Gastroesophageal sphincter (tissue), 4 donors: ENCODE measurements around the gene LCE3E. TPM values are rescaled to one million over a fixed set of nuclear protein-coding genes. Genes with fewer than 3 reads are reported as not detected.

Source experiments
- ATAC-seq: fragments of 150-250 bp; one replicate; pipeline ENCODE4 v1.9.1; 2016; ENCODE audit warnings: mild to moderate bottlenecking, moderate library complexity
- H3K27ac ChIP-seq, 4 donors: fragments of 200-600 bp; sonication (generic) in 3 of 4; 1 replicate in 3 of 4; 2 replicates in 1 of 4; pipeline ENCODE4 v1.5.1; 2016 to 2019
- H3K27me3 ChIP-seq: fragments of 200-600 bp; sonication (generic); one replicate; pipeline ENCODE4 v1.5.1; 2019
- H3K36me3 ChIP-seq, 2 donors: fragments of 200-600 bp; sonication (generic); one replicate each; pipeline ENCODE4 v1.5.1; 2019; ENCODE audit warnings: control low read depth in 1 of 2
- H3K4me1 ChIP-seq, 3 donors: fragments of 200-600 bp; sonication (generic); 1 replicate in 2 of 3; 2 replicates in 1 of 3; pipeline ENCODE4 v1.5.1; 2016 to 2019; ENCODE audit warnings: control low read depth in 2 of 3
- H3K4me3 ChIP-seq, 2 donors: fragments of 200-600 bp; sonication (generic); one replicate each; pipeline ENCODE4 v1.5.1; 2019; ENCODE audit warnings: mild to moderate bottlenecking in 1 of 2, moderate library complexity in 1 of 2
- H3K9me3 ChIP-seq, 3 donors: fragments of 200-600 bp; sonication (generic); one replicate each; pipeline ENCODE4 v1.5.1; 2017 to 2019; ENCODE audit warnings: control low read depth in 2 of 3
- CTCF ChIP-seq, 4 experiments: fragments of 200-600 bp in 2 of 4; fragments of 450-650 bp in 2 of 4; sonication (generic) in 1 of 4; IDR thresholded peaks; one replicate each; pipeline ENCODE4 v1.5.1; 2017 to 2019; ENCODE audit warnings: antibody characterized with exemption in 4 of 4, mild to moderate bottlenecking in 2 of 4, moderate library complexity in 2 of 4
- EP300 ChIP-seq: sonication (generic); formaldehyde crosslinking; IDR thresholded peaks from one replicate; pipeline ENCODE4 v1.6.1; 2017; ENCODE audit warnings: antibody characterized with exemption, mild to moderate bottlenecking
- POLR2A ChIP-seq, 2 donors: fragments of 450-650 bp; IDR thresholded peaks; one replicate each; pipeline ENCODE4 v1.6.1; 2017; ENCODE audit warnings: antibody characterized with exemption in 2 of 2, mild to moderate bottlenecking in 2 of 2, moderate library complexity in 1 of 2
- POLR2AphosphoS5 ChIP-seq: sonication (generic); formaldehyde crosslinking; IDR thresholded peaks from one replicate; pipeline ENCODE4 v1.6.1; 2017; ENCODE audit warnings: antibody characterized with exemption
- WGBS, 2 donors: methylation state at CpG; one replicate each; pipeline ENCODE4 v1.1.5; 2018; ENCODE audit warnings: low coverage in 1 of 2; 5-methylcytosine and 5-hydroxymethylcytosine counted together
- total RNA-seq, 4 donors: library from RNA; depleted of rRNA; stranded (reverse); fragments of >200 nt; gene quantifications; one replicate each; pipeline ENCODE4 v1.1.0, GENCODE V29; 2016

LCE3E gene
- total RNA-seq, result not detected

DNA sequence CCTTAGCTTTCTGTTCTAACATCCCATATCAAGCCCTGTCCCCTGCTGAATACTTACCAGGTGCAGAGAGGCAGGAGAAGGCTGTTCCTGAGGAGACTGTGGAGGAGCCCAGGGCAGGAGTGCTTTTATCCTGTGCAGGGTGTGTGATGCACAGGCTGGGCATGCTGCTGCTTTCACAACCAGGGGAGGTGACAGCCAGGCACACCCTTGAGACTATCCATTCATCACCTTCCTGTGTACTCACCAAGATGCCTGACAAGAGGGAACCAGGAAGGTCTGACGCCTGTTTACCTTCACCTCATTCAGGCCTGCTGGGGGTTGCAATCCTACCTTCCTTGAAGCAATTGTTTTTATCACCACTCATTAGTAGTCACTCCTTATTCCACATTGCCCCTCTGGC lies at the start of gene LCE3E:
LCE3E (minus strand) TSS at position 100 of the 400 bp plus-strand sequence. CDS start 572 bp downstream, outside the sequence.
- Histone ChIP-seq H3K4me1 (no peaks in the 10 kb centered on the region), H3K36me3 (no peaks in the 10 kb centered on the region), H3K4me3 (no peak within 1 kb of the TSS), H3K9me3 (peaks cover 0 to 28% (median 0%) of the 10 kb centered on the region in 3 donors), H3K27me3 (no peaks in the 10 kb centered on the region), H3K27ac (no peak within 1 kb of the TSS)
- no peak for ATAC-seq
- TF ChIP-seq POLR2AphosphoS5 (no peak), EP300 (no peak)
- WGBS, 2 donors, result 58 to 80% methylated on average over 1 of the region's 1 CpG

GRCh38 chr1:152613511-152613910 lies 46.9 kb upstream of the LCE3E start, which contains the start of gene LCE3B:
LCE3B (plus strand) TSS chr1:152613811; CDS start chr1:152613811, 0 bp downstream.
- TF ChIP-seq EP300 (no peak), POLR2A (IDR thresholded peaks at IDR 0.05) (no peak), POLR2AphosphoS5 (no peak), CTCF (IDR thresholded peaks at IDR 0.05) (no peak)
- Histone ChIP-seq H3K4me3 (no peak within 1 kb of the TSS), H3K36me3 (no peaks in the 10 kb centered on the region), H3K27me3 (no peaks in the 10 kb centered on the region), H3K9me3 (peaks cover 0 to 14% (median 0%) of the 10 kb centered on the region in 3 donors), H3K27ac (no peak within 1 kb of the TSS), H3K4me1 (no peaks in the 10 kb centered on the region)
- WGBS, 2 donors, result no CpG with 5 or more reads among the region's 1 CpG
- no peak for ATAC-seq

DNA sequence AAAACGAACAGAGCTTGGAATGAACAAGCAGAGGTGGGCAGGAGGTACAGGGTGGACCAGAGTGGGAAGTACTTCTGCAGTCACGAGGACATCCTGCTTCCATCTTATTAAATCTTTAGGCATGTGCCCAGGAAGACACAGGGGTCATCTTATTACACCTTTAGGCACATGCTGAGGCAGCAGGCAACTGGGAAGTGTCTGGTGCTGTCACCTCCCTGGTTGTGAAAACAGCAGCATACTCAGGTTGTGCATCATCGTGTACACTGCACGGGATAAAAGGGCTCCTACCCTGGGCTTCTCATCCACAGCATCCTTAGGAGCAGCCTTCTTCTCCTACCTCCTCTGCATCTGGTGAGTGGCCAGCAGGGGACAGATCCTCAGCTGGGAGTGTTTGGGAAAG lies 33.4 kb upstream of the LCE3E start, which contains the start of gene LCE3C:
LCE3C (plus strand) TSS at position 301 of the 400 bp plus-strand sequence. CDS start 498 bp downstream, outside the sequence.
- Histone ChIP-seq H3K4me3 (no peak within 1 kb of the TSS), H3K27ac (no peak within 1 kb of the TSS), H3K9me3 (no peaks in the 10 kb centered on the region), H3K27me3 (no peaks in the 10 kb centered on the region), H3K36me3 (no peaks in the 10 kb centered on the region), H3K4me1 (no peaks in the 10 kb centered on the region)
- TF ChIP-seq POLR2AphosphoS5, result no peak
- no peak for TF ChIP-seq POLR2A (IDR thresholded peaks at IDR 0.05)
- TF ChIP-seq CTCF (IDR thresholded peaks at IDR 0.05), result no peak
- TF ChIP-seq EP300, result no peak
- 65% methylated on average over 2 of the region's 4 CpGs; no CpG with 5 or more reads in 1 of the 2 donors for WGBS, 2 donors
- ATAC-seq, result no peak

DNA sequence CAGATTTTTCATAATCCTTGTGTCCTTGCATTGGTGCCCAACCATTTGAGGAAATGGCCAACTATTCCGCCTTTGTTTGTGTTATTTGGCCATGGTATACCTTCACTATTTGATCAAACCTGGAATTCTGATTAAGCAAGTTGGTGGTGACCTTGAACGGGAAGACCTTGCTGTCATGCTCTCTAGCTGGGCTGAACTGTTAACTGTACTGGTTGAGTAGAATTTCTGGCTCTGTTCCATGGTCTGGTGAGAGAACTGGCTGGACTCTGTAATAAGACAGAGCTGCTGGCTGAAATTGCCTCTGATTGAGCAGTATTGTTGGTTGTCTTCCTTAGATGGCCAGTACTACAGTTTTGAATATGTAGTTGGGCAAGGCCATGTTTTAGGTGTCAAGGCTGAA lies 30.4 kb upstream of the LCE3E start:
- no peak overlapping the region for H3K4me3 ChIP-seq
- no peak for ATAC-seq
- no peak overlapping the region for H3K27ac ChIP-seq
- H3K4me1 ChIP-seq, result no peaks in the 10 kb centered on the region
- no peaks in the 10 kb centered on the region for H3K9me3 ChIP-seq
- WGBS, 2 donors, result 50% methylated on average over 1 of the region's 2 CpGs; no CpG with 5 or more reads in 1 of the 2 donors
- no peak for TF ChIP-seq POLR2A (IDR thresholded peaks at IDR 0.05)
- TF ChIP-seq CTCF (IDR thresholded peaks at IDR 0.05), result no peak
- TF ChIP-seq EP300, result no peak
- no peak for TF ChIP-seq POLR2AphosphoS5
- H3K36me3 ChIP-seq, result no peaks in the 10 kb centered on the region
- no peaks in the 10 kb centered on the region for H3K27me3 ChIP-seq

DNA sequence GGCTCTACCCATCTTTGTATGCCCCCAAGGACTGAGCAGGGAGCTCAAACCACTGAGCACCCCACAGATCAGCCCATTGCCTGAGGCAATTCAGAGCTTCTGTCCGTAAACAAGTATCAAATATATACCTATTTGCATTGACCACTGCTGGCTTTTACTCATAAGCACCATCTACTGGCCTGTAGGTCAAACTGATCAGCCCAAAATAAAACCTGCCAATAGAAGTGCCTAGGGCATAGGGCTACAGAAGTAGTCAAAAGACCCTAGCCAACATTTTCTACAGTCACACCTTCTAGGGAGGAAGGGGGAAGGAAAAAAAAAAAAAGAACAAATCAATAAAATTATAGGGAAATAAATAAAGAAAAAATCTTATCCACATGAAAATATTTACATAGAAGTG lies 19.0 kb upstream of the LCE3E start:
- no CpG with 5 or more reads among the region's 1 CpG for WGBS, 2 donors
- Histone ChIP-seq H3K27me3 (no peaks in the 10 kb centered on the region), H3K4me1 (no peaks in the 10 kb centered on the region), H3K27ac (no peak overlapping the region), H3K9me3 (no peaks in the 10 kb centered on the region), H3K4me3 (no peak overlapping the region), H3K36me3 (no peaks in the 10 kb centered on the region)
- ATAC-seq, result no peak
- TF ChIP-seq EP300 (no peak), CTCF (IDR thresholded peaks at IDR 0.05) (no peak), POLR2AphosphoS5 (no peak), POLR2A (IDR thresholded peaks at IDR 0.05) (no peak)
